Measurements from ENCODE around the gene CPT2. TPM values are rescaled to one million over a fixed set of nuclear protein-coding genes. Genes with fewer than 3 reads are reported as not detected.
A peak's percentile ranks its signal among the peaks of the same experiment; 100 is the strongest.
"Not testable (repeated sequence)": the region's sequence is repeated elsewhere in the genome, so short reads cannot be mapped to it uniquely, and the experiment has no call there.

The CPT2 gene
- total RNA-seq, 1 donor from 2014 or later, result 5.5 TPM

GRCh38 chr1:53198241-53198651 lies 1.6 kb downstream of the CPT2 start:
- FAIRE-seq (no peak), DNase-seq (ENCODE audit: low read depth) (peak; percentile 77)
- no peaks in the 10 kb centered on the region for H3K27me3 ChIP-seq (ENCODE audit: control insufficient read depth, insufficient read depth, low read length)
- no peak overlapping the region for H3K4me3 ChIP-seq (ENCODE audit: low read depth, low read length)
- TF ChIP-seq CTCF (IDR thresholded peaks at IDR 0.05; ENCODE audit: insufficient read depth, low read length, severe bottlenecking), result no peak
- no peaks in the 10 kb centered on the region for H3K36me3 ChIP-seq (ENCODE audit: control insufficient read depth, insufficient read depth, low read length)

- H3K36me3 ChIP-seq (ENCODE audit: control insufficient read depth, insufficient read depth, low read length), result no peaks in the 10 kb centered on the region
- FAIRE-seq (no peak), DNase-seq (ENCODE audit: low read depth) (no peak)
- H3K27me3 ChIP-seq (ENCODE audit: control insufficient read depth, insufficient read depth, low read length), result no peaks in the 10 kb centered on the region
- H3K4me3 ChIP-seq (ENCODE audit: low read depth, low read length), result no peak overlapping the region
- TF ChIP-seq CTCF (IDR thresholded peaks at IDR 0.05; ENCODE audit: insufficient read depth, low read length, severe bottlenecking), result no peak
Observed at GRCh38 chr1:53203466-53203865, 6.8 kb downstream of the CPT2 start.

- not testable (repeated sequence) for H3K27me3 ChIP-seq (ENCODE audit: control insufficient read depth, insufficient read depth, low read length); H3K4me3 ChIP-seq (ENCODE audit: low read depth, low read length); FAIRE-seq; DNase-seq (ENCODE audit: low read depth); H3K36me3 ChIP-seq (ENCODE audit: control insufficient read depth, insufficient read depth, low read length)
Observed at GRCh38 chr1:53205496-53205895, 8.9 kb downstream of the CPT2 start.

GRCh38 chr1:53206083-53206685 lies 9.6 kb downstream of the CPT2 start:
- H3K4me3 ChIP-seq (ENCODE audit: low read depth, low read length); DNase-seq (ENCODE audit: low read depth); FAIRE-seq; H3K36me3 ChIP-seq (ENCODE audit: control insufficient read depth, insufficient read depth, low read length); H3K27me3 ChIP-seq (ENCODE audit: control insufficient read depth, insufficient read depth, low read length): not testable (repeated sequence)

- DNase-seq (ENCODE audit: low read depth) (no peak), FAIRE-seq (no peak)
- Histone ChIP-seq H3K27me3 (ENCODE audit: control insufficient read depth, insufficient read depth, low read length) (no peaks in the 10 kb centered on the region), H3K4me3 (ENCODE audit: low read depth, low read length) (no peak overlapping the region), H3K36me3 (ENCODE audit: control insufficient read depth, insufficient read depth, low read length) (peaks cover 10% of the 10 kb centered on the region)
- TF ChIP-seq CTCF (IDR thresholded peaks at IDR 0.05; ENCODE audit: insufficient read depth, low read length, severe bottlenecking), result no peak
Observed at GRCh38 chr1:53206735-53207379, 10.2 kb downstream of the CPT2 start.

GRCh38 chr1:53207726-53208125 lies 11.1 kb downstream of the CPT2 start:
- Histone ChIP-seq H3K36me3 (ENCODE audit: control insufficient read depth, insufficient read depth, low read length) (peaks cover 10% of the 10 kb centered on the region), H3K27me3 (ENCODE audit: control insufficient read depth, insufficient read depth, low read length) (no peaks in the 10 kb centered on the region), H3K4me3 (ENCODE audit: low read depth, low read length) (no peak overlapping the region)
- FAIRE-seq, result no peak
- DNase-seq (ENCODE audit: low read depth), result no peak
- no peak for TF ChIP-seq CTCF (IDR thresholded peaks at IDR 0.05; ENCODE audit: insufficient read depth, low read length, severe bottlenecking)

- Histone ChIP-seq H3K36me3 (ENCODE audit: control insufficient read depth, insufficient read depth, low read length) (peaks cover 16% of the 10 kb centered on the region), H3K27me3 (ENCODE audit: control insufficient read depth, insufficient read depth, low read length) (no peaks in the 10 kb centered on the region), H3K4me3 (ENCODE audit: low read depth, low read length) (no peak overlapping the region)
- no peak for TF ChIP-seq CTCF (IDR thresholded peaks at IDR 0.05; ENCODE audit: insufficient read depth, low read length, severe bottlenecking)
- FAIRE-seq (no peak), DNase-seq (ENCODE audit: low read depth) (no peak)
Observed at GRCh38 chr1:53210352-53210751, 13.7 kb downstream of the CPT2 start.

Data from bronchial epithelial cell (primary cell).